GM18858 (cell line): ENCODE data around the gene APOC4.

Experiments
- ATAC-seq: cut with Tn5 transposase; IDR thresholded peaks from one replicate; pipeline ENCODE4 v1.9.1; 2021; ENCODE audit not compliant: unreplicated experiment

The APOC4 gene

DNA sequence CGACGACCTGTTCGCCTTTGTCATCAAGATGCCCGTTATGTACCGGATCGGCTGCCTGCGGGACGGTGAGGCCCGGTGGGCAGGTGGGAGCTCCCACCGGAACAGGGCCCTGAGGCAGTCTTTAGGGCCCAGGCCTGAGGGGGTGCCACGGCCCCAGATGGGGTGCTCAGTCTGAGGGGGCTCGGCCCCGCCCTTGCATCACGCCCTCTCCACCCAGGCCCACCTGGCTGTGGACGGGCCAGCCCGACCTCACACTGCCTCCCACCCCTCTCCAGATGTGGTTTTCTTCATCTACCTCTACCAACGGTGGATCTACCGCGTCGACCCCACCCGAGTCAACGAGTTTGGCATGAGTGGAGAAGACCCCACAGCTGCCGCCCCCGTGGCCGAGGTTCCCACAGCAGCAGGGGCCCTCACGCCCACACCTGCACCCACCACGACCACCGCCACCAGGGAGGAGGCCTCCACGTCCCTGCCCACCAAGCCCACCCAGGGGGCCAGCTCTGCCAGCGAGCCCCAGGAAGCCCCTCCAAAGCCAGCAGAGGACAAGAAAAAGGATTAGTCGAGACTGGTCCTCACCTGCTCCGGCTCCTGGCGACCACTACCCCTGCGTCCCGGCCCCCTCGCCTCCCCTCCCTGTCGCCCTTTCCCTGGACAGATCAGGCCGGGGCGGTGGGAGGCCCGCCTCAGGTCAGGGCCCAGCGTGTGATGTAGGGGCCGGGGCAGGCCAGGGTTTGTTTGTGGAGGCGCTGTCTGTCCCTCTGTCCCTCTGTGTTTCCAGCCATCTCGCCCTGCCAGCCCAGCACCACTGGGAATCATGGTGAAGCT, 50.5 kb downstream of the APOC4 start:
- no peak for ATAC-seq

GRCh38 chr19:44993526-44993925, 51.5 kb downstream of the APOC4 start:
- ATAC-seq, result no peak

DNA sequence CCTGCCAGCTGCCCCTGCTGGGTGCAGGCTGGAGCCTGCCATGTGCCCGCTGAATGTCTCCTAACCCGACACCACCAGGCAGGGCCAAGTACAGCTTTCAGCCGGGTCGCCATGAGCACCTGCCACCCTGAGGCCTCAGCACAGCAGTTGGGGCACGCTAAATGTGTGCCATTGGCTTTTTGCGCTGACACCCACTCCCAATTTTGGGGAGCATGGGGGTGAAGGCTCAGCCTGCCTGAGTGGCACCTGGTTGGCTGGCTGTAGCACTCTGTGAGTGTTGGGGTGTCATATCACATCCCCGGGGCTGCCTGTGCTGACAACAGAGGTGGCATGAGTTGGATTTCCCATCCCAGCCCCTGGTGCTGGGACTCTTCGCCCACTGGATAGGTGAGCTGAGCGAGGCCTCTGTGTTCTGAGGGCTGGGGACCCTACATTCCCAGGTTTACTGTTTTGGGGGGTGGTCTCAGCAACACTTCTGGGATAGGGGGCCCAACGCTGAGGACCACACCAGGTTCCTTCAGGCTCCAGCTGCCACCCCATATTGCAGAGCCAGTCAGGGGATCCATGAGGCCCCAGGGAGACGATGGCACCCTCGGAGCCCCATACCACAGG, 52.0 kb downstream of the APOC4 start:
- ATAC-seq, result no peak
